Renal cortical epithelial cell (primary cell): ENCODE data around the gene PTPN22. TPM values are rescaled to one million over a fixed set of nuclear protein-coding genes. Genes with fewer than 3 reads are reported as not detected.

Experiments
- DNase-seq: peaks from one replicate; pipeline ENCODE4 v3.0.0-alpha.2; 2011; ENCODE audit warnings: low read depth
- total RNA-seq: library from RNA; depleted of rRNA; stranded (reverse); fragments of >200 nt; gene quantifications from 2 replicates; pipeline ENCODE4 v1.2.3, GENCODE V29; 2014

PTPN22 gene
- total RNA-seq, 1 donor from 2014 or later = 4.6 TPM

DNA sequence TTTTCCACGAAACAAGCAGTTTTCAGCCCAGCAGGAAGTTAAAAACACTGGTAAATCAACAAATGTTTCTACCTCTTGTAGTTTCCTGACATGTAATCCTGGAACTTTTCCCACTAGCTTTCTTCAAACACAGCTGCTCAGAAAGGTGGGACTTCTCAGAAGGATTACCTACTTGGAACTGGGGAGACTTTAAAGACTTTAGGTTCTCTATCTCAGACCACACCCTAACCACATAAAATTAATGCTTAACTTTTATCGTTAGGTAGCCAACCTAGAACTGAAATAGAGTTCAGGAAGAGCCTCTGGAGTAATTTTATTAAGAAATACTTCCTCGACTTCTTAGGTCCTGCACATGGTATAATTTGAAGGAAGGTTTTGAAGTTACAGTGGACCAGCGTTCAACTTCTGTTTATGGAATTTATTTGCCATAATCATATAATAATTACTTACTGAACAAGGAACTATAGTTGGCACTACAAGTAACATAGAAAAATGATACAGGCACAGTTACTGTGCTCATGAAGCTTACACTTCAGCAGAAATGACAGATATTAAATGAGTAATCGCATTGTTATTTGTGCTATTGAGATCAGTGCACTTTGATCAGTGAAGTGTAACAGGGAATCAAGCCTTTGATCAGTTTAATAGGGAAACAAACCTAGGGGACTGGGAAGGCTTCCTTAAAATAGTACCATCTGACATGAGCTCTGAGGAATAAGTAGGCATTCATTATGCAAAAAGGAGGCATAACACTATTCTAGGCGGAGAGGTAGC is 16.1 kb upstream of the PTPN22 start, which contains the start of gene BCL2L15:
Gene BCL2L15 (minus strand): TSS at position 180 of the 774 bp plus-strand sequence. CDS start 206 bp downstream, outside the sequence.
- DNase-seq = peak; percentile 91

DNA sequence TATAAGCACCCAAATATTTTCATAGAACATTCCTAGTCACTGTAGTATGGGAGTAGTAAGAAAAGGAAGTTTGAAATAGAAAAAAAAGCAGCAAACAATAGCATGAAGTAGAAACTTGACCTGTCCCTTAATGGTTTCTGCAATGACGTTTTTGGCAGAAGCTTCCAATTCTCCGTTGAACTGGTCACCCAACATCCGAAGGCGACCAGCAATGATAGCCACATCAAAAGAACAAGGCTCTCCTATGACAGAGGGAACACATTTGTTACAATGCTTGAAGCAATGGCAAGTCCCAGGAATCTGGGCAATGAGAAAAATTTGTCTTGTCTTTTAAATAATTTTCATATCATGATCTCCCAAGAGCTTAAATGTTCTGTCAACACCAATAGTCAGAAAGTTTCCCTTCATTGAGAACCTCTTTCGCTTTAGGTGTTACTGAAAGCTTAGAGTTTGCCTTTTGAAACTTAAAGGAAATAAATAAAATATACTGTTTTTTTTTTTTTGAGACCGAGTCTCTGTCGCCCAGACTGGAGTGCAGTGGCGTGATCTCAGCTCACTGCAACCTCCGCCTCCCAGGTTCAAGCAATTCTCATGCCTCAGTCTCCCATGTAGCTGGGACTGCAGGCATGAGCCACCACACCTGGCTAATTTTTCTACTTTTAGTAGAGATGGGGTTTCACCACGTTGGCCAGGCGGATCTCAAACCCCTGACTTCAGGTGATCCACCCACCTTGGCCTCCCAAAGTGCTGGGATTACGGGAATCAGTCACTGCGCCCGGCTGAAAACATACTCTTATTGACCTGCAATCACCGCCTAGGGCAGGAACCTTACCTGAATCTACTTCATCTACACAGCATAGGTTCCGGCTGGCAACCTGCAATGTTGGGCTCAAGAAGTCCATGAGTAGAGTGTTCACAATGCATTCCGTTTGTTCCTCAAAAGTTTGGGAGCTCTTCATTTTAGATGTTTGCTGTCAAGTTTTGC is 15.2 kb upstream of the PTPN22 start:
- DNase-seq = no peak

DNA sequence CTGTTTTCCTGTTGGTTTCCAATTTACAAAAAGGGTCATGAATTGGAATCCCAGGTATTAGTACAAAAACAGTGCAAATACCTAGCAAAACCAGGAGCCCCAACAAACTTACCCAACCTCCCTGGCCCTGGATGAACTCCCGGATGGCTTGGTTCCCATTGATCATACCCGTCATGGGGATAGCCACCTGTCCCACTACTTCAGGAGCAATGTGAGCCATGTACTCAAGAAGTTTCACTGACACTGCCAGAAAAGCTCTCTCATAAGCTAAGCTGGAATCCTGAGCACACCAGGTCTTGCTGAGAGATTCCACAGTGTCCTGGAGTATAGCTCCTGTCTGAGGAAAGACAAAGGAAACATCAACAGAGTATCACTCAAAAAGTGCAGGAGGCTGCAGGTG is 10.1 kb upstream of the PTPN22 start:
- DNase-seq = no peak

GRCh38 chr1:113879739-113880038 is 8.2 kb upstream of the PTPN22 start:
- DNase-seq = no peak

GRCh38 chr1:113876176-113876575 is 4.7 kb upstream of the PTPN22 start:
- DNase-seq = no peak

GRCh38 chr1:113875714-113876113 is 4.2 kb upstream of the PTPN22 start:
- peak; percentile 90 for DNase-seq

DNA sequence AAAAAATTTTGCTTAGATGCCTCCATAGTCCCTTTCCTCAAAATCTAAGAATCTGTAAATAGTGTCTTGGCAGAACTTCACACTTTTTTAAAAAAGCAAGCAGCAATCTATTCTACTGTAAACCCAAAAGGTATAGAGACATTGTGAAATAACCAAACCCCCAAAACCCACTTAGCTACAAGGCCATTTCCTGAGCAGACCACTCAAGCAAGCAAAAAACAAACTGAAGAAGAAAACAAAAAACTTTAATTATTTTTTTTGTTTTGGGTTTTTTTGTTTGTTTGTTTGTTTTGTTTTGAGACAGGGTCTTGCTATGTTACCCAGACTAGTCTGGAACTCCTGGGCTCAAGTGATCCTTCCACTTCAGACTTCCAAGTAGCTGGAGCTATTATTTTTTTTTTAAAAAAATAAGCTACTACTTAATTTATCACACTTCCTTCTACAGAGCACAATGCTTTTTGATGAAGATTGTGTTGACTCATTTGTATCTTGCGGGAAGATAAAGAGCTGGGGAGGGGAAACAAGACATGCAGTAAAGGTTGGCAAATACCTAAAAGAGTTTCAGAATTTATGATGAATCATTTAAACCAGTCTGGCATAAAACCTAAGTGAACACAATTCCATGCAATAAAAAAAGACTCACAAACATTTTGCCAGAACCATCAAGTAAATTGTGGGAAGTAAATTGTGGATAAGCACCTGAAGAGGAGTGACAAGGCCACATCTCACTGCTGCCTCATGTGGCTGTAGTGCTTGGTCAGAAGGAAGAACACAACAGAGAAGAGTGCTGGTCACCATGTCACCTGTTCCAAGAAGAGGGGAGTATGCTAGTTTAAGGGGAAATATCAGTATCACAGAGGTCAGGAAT is 2.7 kb upstream of the PTPN22 start:
- peak; percentile 88 for DNase-seq

DNA sequence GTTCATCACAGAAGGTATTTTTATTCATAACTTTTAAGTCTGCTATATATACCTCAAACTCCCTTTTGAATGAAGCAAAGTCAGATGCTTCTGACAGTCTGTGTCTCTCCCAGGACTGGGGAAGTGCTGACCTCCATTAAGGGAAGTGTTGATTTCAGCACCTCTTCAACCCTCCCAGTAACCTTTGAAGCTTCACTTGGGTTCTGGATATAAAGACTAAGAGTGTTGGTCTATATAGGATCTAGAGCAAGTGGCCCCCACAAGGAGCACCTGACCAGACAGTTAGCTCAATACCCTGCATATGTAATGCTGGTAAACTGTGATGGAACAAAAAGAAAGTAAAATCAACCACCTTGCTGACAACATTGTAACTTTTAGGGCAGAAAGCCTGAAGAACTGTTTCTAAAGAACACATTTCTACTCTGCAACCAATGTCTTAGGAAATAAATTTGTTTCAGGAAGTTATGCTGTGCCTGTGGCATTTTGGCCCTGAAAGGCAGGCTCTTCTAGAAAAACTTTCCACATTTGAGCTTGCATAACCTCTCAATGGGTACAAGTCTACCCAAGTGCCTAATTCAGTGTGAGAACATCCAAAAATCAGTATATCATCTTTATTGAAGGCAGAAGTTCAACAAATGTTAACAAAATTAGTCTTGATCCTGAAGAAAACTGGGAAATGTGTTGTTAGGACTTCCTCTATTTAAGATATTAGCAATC is 865 bp upstream of the PTPN22 start:
- DNase-seq = no peak

GRCh38 chr1:113870778-113871177 is 734 bp downstream of the PTPN22 start:
- DNase-seq = no peak

DNA sequence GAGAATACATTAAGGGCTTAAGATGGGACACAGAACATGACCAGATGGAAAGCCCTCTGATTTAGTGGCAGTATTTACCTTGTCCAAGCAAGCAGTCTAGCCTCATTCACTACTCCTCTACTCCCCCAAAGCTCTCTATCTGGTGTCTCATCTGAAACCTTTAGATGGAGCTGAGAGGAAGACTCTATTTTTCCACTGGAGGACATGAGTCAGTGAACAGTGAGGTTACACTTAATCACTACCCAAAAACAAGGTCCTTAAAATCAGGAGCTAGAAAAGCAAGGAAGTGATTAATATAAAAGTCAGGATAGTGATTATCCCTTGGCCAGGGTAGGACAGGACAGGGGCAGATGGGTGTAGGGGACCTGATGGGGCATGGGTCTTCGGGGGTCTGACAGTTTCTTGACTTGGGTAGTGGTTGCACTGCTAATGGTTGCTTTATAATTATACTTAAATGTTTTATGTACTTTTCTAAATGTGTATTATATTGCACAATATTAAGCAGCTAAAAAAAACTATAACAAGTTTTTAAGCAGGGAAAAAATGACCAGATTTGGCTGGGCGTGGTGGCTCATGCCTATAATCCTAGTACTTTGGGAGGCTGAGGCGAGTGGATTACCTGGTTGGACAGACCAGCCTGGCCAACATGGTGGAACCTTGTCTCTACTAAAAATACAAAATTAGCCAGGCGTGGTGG is 3.0 kb downstream of the PTPN22 start:
- DNase-seq = peak; percentile 43

- no peak for DNase-seq
These were observed 9.9 kb downstream of the PTPN22 start for GRCh38 chr1:113861641-113862040.

DNA sequence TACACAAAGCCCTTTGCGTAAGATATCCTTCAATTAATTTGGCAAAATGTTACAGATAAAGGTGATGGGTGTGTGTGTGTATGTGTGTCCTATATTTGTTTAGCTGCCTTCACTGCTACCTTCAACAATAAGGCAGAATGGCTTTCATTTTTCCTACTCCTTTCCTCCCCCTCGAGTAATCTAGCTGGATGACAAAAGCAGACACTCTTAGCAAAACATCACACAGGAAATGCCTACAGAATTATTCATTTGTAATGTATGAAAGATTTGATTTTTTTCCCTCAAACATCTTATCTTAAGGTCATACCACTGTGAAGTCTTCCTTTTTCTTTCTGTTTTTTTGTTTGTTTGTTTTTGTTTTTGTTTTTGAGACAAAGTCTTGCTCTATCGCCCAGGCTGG is 10.6 kb downstream of the PTPN22 start:
- DNase-seq = peak; percentile 46

DNA sequence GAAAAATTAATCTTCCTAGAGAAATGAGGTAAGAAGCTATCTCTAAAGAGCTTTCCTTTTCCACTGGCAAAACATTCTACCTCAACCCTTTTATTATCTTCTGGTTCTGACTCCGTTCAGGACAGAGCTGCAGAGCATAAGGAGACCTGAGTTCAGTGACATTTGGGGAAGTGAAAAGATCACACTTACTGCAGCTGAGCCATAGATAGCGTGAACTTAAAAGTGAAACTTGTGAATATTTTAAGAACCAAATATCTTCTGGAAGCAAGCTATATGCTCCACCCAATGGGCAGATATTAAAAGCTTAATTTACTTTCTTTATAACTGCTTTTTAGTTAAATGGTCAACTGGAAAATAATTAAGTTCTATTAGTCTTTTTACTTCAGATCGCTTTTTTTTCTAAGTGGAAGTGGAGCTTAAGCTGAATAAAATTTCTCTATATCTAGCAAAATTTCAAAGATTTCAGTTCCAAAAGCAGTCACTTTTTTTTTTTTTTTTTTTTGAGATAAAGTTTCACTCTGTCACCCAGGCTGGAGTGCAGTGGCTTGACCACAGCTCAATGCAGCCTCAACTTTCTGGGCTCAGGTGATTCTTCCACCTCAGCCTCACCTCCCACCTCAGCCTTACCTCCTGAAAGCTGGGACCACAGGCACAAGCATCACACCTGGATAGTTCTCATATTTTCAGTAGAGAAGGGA is 11.9 kb downstream of the PTPN22 start:
- no peak for DNase-seq

- no peak for DNase-seq
These were observed 12.5 kb downstream of the PTPN22 start for GRCh38 chr1:113858982-113859381.

DNA sequence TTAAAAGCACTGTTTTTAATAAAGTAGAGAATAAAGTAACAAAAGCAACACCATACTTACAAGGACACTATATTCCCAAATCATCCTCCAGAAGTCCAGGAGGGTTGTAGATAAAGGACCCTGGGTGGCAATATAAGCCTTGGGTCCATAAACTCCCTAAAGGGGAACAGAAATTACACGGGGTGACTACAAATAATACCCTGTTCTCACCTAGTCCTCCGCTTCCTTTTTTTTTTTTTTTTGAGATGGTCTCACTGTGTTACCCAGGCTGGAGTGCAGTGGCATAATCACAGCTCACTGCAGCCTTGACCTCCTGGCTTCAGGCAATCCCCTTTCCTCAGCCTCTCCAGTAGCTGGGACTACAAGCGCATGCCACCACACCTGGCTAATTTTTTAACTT is 13.1 kb downstream of the PTPN22 start:
- no peak for DNase-seq

DNA sequence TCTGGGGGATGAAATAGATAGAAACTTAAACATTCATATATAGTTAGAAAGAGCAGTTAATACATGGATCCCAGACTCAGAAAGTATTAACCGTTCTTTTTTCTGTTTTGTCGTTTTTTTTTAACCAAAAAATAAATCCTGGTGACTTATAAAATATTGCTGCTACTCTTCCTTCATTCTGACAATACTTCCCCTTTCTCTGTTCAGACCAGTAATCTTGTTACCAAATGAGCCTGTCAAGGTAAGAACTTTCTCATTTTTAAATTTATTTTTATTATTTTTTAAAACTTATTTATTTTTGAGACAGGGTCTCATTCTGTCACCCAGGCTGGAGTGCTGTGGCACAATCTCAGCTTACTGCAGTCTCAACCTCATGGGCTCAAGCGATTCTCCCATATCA is 13.7 kb downstream of the PTPN22 start:
- DNase-seq = no peak

DNA sequence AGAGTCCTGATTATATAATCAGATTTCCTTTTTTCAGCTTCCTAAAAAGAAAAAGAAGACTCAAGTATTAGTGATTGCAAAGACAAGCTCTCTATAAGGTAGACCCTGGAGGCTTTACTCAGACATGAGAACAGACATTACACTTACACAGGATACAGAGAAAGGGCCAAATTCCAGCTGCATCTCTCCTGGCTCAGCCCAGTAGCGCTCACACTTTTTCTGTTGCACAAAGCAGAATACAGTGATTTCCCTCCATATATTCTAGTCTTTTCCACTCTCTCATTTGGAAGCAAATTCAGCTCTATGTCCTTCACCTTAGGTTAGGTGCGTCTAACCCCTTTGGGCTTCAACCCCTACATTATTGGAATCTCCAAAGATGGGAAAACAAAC is 15.1 kb downstream of the PTPN22 start:
- DNase-seq = no peak

- no peak for DNase-seq
These were observed 15.7 kb downstream of the PTPN22 start for GRCh38 chr1:113855630-113856400.

DNA sequence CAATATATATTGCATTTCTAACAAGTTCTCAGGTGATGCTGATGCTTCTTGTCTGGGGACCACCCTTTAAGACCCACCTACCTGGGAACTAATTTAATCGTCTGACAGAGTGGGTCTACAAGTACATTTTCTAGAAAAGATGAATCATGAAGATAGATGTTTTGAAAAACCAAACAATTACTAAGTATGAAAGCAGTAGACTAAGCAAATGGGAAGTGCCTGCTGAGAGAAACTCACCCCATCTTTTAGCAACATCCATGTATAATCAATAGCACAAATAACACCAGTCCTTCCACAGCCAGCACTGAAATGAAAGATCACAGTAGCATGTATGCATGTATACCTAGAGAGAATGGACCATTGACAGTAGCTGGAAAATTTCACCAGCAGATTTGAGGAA is 17.3 kb downstream of the PTPN22 start:
- no peak for DNase-seq
